ENCODE data around the gene EFNA4. TPM values are rescaled to one million over a fixed set of nuclear protein-coding genes. Genes with fewer than 3 reads are reported as not detected.

EFNA4 gene
- total RNA-seq, 1 donor from 2014 or later = 15.1 TPM

Other genes starting within 250 kb of the EFNA4 start
- 0.87 and 0.99 TPM in 2 replicates for gene KCNN3, start 193.5 kb upstream of the EFNA4 start, total RNA-seq
- gene PMVK, start 127.0 kb upstream of the EFNA4 start, total RNA-seq = 7.6 and 13.9 TPM in 2 replicates
- gene PBXIP1, start 107.6 kb upstream of the EFNA4 start, total RNA-seq = 83.9 and 85.2 TPM in 2 replicates
- gene PYGO2, start 102.0 kb upstream of the EFNA4 start, total RNA-seq = 20.5 and 42.5 TPM in 2 replicates
- 175 and 321 TPM in 2 replicates for gene SHC1, start 93.0 kb upstream of the EFNA4 start, total RNA-seq
- 30.4 and 54.5 TPM in 2 replicates for gene CKS1B, start 89.1 kb upstream of the EFNA4 start, total RNA-seq
- 18.3 and 24.2 TPM in 2 replicates for gene FLAD1, start 80.4 kb upstream of the EFNA4 start, total RNA-seq
- 0.40 and 0.44 TPM in 2 replicates for gene LENEP, start 70.2 kb upstream of the EFNA4 start, total RNA-seq
- gene ZBTB7B, start 60.9 kb upstream of the EFNA4 start, total RNA-seq = 7.4 and 10.3 TPM in 2 replicates
- gene DCST2, start 30.0 kb upstream of the EFNA4 start, total RNA-seq = 0.20 TPM in 1 of 2 replicates, not detected in the other
- gene DCST1, start 29.9 kb upstream of the EFNA4 start, total RNA-seq = not detected in 2 replicates
- gene ADAM15, start 12.4 kb upstream of the EFNA4 start, total RNA-seq = 82.5 and 197 TPM in 2 replicates
- gene EFNA3, start 15.1 kb downstream of the EFNA4 start, total RNA-seq = 0.79 and 1.3 TPM in 2 replicates
- gene EFNA1, start 64.1 kb downstream of the EFNA4 start, total RNA-seq = 127 and 129 TPM in 2 replicates
- gene SLC50A1, start 72.1 kb downstream of the EFNA4 start, total RNA-seq = 36.9 and 41.8 TPM in 2 replicates
- 25.5 and 34.9 TPM in 2 replicates for gene DPM3, start 76.8 kb downstream of the EFNA4 start, total RNA-seq
- 169 and 232 TPM in 2 replicates for gene KRTCAP2, start 109.6 kb downstream of the EFNA4 start, total RNA-seq
- 1.2 and 2.4 TPM in 2 replicates for gene TRIM46, start 110.1 kb downstream of the EFNA4 start, total RNA-seq
- gene THBS3, start 144.2 kb downstream of the EFNA4 start, total RNA-seq = 7.9 and 9.2 TPM in 2 replicates
- gene MTX1, start 145.0 kb downstream of the EFNA4 start, total RNA-seq = 28.8 and 31.6 TPM in 2 replicates
- gene ENTREP3, start 191.7 kb downstream of the EFNA4 start, total RNA-seq = 2.4 and 3.0 TPM in 2 replicates
- gene SCAMP3, start 198.6 kb downstream of the EFNA4 start, total RNA-seq = 24.8 and 34.1 TPM in 2 replicates
- gene CLK2, start 209.8 kb downstream of the EFNA4 start, total RNA-seq = 12.2 and 24.0 TPM in 2 replicates
- 0.44 and 0.60 TPM in 2 replicates for gene HCN3, start 213.7 kb downstream of the EFNA4 start, total RNA-seq
- gene PKLR, start 237.7 kb downstream of the EFNA4 start, total RNA-seq = under 0.01 TPM in 1 of 2 replicates, not detected in the other
- 397 and 432 TPM in 2 replicates for gene FDPS, start 245.1 kb downstream of the EFNA4 start, total RNA-seq

All from lung microvascular endothelial cell (primary cell).